22Rv1 (cell line): ENCODE data around the gene USP32.
A peak's percentile ranks its signal among the peaks of the same experiment; 100 is the strongest.

ENCODE experiments used
- CTCF ChIP-seq: fragments of 450-650 bp; IDR thresholded peaks from 2 replicates; pipeline ENCODE4 v1.5.1; 2017; ENCODE audit warnings: mild to moderate bottlenecking
- ZFX ChIP-seq: fragments of 450-650 bp; IDR thresholded peaks from 2 replicates; pipeline ENCODE4 v1.6.1; 2017; ENCODE audit warnings: antibody characterized with exemption, borderline replicate concordance

DNA sequence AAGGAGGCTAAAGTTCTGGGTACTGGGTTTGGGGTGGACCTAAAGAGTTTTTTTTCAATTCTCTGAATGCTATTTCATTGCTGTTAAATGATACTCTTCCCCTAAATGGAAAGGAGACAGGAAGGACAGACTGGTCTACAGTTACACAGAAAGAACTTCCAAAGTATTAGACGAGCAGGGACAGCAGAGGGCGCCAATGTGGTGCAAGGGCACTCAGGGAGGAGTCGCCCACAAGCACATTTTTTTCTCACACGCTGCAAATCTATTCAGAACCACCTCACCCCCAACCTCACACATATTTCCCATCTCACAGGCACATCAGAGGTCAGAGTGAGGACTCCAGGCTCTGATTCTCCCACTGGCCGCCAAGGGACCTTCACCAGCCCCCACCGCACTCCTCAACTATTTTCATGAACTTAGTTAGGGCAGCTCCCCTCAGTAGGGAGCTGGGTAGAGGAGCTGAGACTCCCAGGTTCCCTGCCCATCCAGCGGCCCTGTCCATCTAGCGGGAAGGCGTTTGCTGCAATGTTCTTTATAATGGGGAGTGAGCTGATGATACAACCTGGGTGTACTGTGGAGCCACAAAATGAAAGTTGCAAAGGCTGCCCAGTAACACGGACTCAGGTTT lies 248.9 kb downstream of the USP32 start:
- TF ChIP-seq CTCF (peak; percentile 93), ZFX (no peak)
